Body of pancreas (tissue), 4 donors: Measurements from ENCODE around the gene DUSP5. TPM values are rescaled to one million over a fixed set of nuclear protein-coding genes. Genes with fewer than 3 reads are reported as not detected.
"Not testable (repeated sequence)": the region's sequence is repeated elsewhere in the genome, so short reads cannot be mapped to it uniquely, and the experiment has no call there.

Experiments
- ATAC-seq: fragments of 150-250 bp; one replicate; pipeline ENCODE4 v1.9.1; 2016
- DNase-seq, 4 donors: peaks; one replicate each; pipeline ENCODE4 v3.0.0-alpha.2; 2019
- H3K27ac ChIP-seq, 4 donors: fragments of 200-600 bp; sonication (generic); 1 replicate in 3 of 4; 2 replicates in 1 of 4; pipeline versions ENCODE4 v1.5.1 to v1.6.1; 2016 to 2019; ENCODE audit warnings: mild to moderate bottlenecking in 1 of 4, mixed read lengths in 1 of 4, moderate library complexity in 1 of 4
- H3K27me3 ChIP-seq, 2 donors: fragments of 200-600 bp; sonication (generic); one replicate each; pipeline ENCODE4 v1.6.0; 2016; ENCODE audit warnings: mild to moderate bottlenecking in 1 of 2
- H3K36me3 ChIP-seq, 2 donors: fragments of 200-600 bp; sonication (generic); replicated peaks in 1 of 2; 2 replicates each; pipeline ENCODE4 v1.5.1; 2016; ENCODE audit warnings: low read depth in 2 of 2; ENCODE audit not compliant: insufficient read depth in 1 of 2
- H3K4me1 ChIP-seq: fragments of 200-600 bp; sonication (generic); one replicate; pipeline ENCODE4 v1.6.0; 2016
- H3K4me3 ChIP-seq, 2 donors: fragments of 200-600 bp; sonication (generic); 1 replicate in 1 of 2; 2 replicates in 1 of 2; pipeline ENCODE4 v1.5.1; 2016 to 2019
- H3K9me3 ChIP-seq, 3 donors: fragments of 200-600 bp; sonication (generic); 1 replicate in 2 of 3; 2 replicates in 1 of 3; pipeline ENCODE4 v1.5.1; 2016
- CTCF ChIP-seq, 7 experiments: fragments of 450-650 bp in 4 of 7; fragments of 200-600 bp in 3 of 7; sonication (generic) in 3 of 7; IDR thresholded peaks; one replicate each; pipeline ENCODE4 v1.5.1; 2016 to 2019; ENCODE audit warnings: antibody characterized with exemption in 7 of 7
- POLR2A ChIP-seq, 3 donors: fragments of 450-650 bp; IDR thresholded peaks; one replicate each; pipeline ENCODE4 v1.6.1; 2016; ENCODE audit warnings: antibody characterized with exemption in 3 of 3, mild to moderate bottlenecking in 2 of 3
- WGBS, 2 donors: methylation state at CpG; one replicate each; pipeline ENCODE4 v1.1.5; 2017; 5-methylcytosine and 5-hydroxymethylcytosine counted together
- intact Hi-C: fragments of 100-400 bp; cut with DNase I; formaldehyde crosslinking; loops from one replicate; pipeline ENCODE4 v1.15.1; 2023
- total RNA-seq, 2 donors: library from RNA; depleted of rRNA; stranded (reverse); fragments of >200 nt; gene quantifications; one replicate each; pipeline ENCODE4 v1.1.0, GENCODE V29; 2016

Gene DUSP5
- total RNA-seq, 2 donors from 2014 or later, result 6.2 to 9.2 TPM

GRCh38 chr10:110460111-110460809 lies 37.4 kb upstream of the DUSP5 start:
- intact Hi-C loops, result no loop called here
- Histone ChIP-seq H3K27ac (no peak overlapping the region), H3K9me3 (no peaks in the 10 kb centered on the region), H3K4me1 (peaks cover 15% of the 10 kb centered on the region), H3K4me3 (no peak overlapping the region), H3K27me3 (no peaks in the 10 kb centered on the region), H3K36me3 (no peaks in the 10 kb centered on the region)
- ATAC-seq (peak; percentile 46), DNase-seq (peak in 3 of 4 donors; percentile 49 to 57 (median 53))
- WGBS, 2 donors, result 65 to 71% methylated on average over 10 to 13 of the region's 16 CpGs
- TF ChIP-seq CTCF (IDR thresholded peaks at IDR 0.05) (no peak), POLR2A (IDR thresholded peaks at IDR 0.05) (no peak)

GRCh38 chr10:110461088-110461487 lies 36.6 kb upstream of the DUSP5 start:
- Histone ChIP-seq H3K27ac (no peak overlapping the region), H3K4me1 (peaks cover 13% of the 10 kb centered on the region), H3K9me3 (no peaks in the 10 kb centered on the region), H3K36me3 (no peaks in the 10 kb centered on the region), H3K27me3 (no peaks in the 10 kb centered on the region), H3K4me3 (no peak overlapping the region)
- ATAC-seq, result no peak
- intact Hi-C loops, result no loop called here
- WGBS, 2 donors, result 69 to 80% methylated on average over 4 to 7 of the region's 7 CpGs
- TF ChIP-seq CTCF (IDR thresholded peaks at IDR 0.05) (no peak), POLR2A (IDR thresholded peaks at IDR 0.05) (no peak)
- no peak for DNase-seq

GRCh38 chr10:110461530-110461929 lies 36.2 kb upstream of the DUSP5 start:
- intact Hi-C loops, result no loop called here
- DNase-seq (no peak), ATAC-seq (no peak)
- Histone ChIP-seq H3K27ac (no peak overlapping the region), H3K4me3 (no peak overlapping the region), H3K27me3 (no peaks in the 10 kb centered on the region), H3K4me1 (peaks cover 8% of the 10 kb centered on the region), H3K36me3 (no peaks in the 10 kb centered on the region), H3K9me3 (no peaks in the 10 kb centered on the region)
- no peak for TF ChIP-seq POLR2A (IDR thresholded peaks at IDR 0.05)
- no peak for TF ChIP-seq CTCF (IDR thresholded peaks at IDR 0.05)
- 75 to 81% methylated on average over 2 of the region's 2 CpGs for WGBS, 2 donors

GRCh38 chr10:110462166-110463095 lies 35.3 kb upstream of the DUSP5 start:
- no peak for ATAC-seq
- Histone ChIP-seq H3K27ac (no peak overlapping the region), H3K9me3 (no peaks in the 10 kb centered on the region), H3K36me3 (no peaks in the 10 kb centered on the region), H3K4me3 (no peak overlapping the region), H3K27me3 (no peaks in the 10 kb centered on the region), H3K4me1 (no peaks in the 10 kb centered on the region)
- no peak for DNase-seq
- TF ChIP-seq CTCF (IDR thresholded peaks at IDR 0.05) (no peak), POLR2A (IDR thresholded peaks at IDR 0.05) (no peak)
- WGBS, 2 donors, result 78 to 81% methylated on average over 19 of the region's 19 CpGs
- intact Hi-C loops, result no loop called here

- H3K9me3 ChIP-seq, H3K36me3 ChIP-seq, intact Hi-C loops, DNase-seq, H3K27me3 ChIP-seq, H3K4me1 ChIP-seq, ATAC-seq, H3K27ac ChIP-seq, H3K4me3 ChIP-seq: not testable (repeated sequence)
- 97 to 98% methylated on average over 2 of the region's 2 CpGs for WGBS, 2 donors
Observed at GRCh38 chr10:110468258-110468657, 29.4 kb upstream of the DUSP5 start.

- H3K9me3 ChIP-seq, H3K4me1 ChIP-seq, ATAC-seq, H3K27me3 ChIP-seq, DNase-seq, intact Hi-C loops, H3K36me3 ChIP-seq, H3K4me3 ChIP-seq, H3K27ac ChIP-seq: not testable (repeated sequence)
- WGBS, 2 donors, result 48 to 67% methylated on average over 8 to 9 of the region's 10 CpGs
Observed at GRCh38 chr10:110470541-110470940, 27.2 kb upstream of the DUSP5 start.
